GM23248 (cell line): Measurements from ENCODE around the gene PPP1R26.

Experiments used
- EZH2 ChIP-seq: fragments of 200-600 bp; sonication (generic); IDR thresholded peaks from 2 replicates; pipeline ENCODE4 v1.6.1; 2018; ENCODE audit warnings: antibody characterized with exemption, mild to moderate bottlenecking; ENCODE audit not compliant: insufficient read depth, poor library complexity, severe bottlenecking
- EZH2phosphoT487 ChIP-seq: fragments of 200-600 bp; sonication (generic); IDR thresholded peaks from 2 replicates; pipeline ENCODE4 v1.6.1; 2018; ENCODE audit warnings: antibody characterized with exemption, moderate library complexity, mild to moderate bottlenecking, low read depth; ENCODE audit not compliant: insufficient read depth

- TF ChIP-seq EZH2 (no peak), EZH2phosphoT487 (no peak)
These were observed 21.1 kb downstream of the PPP1R26 start, which contains the start of gene MRPS2 for GRCh38 chr9:135500525-135501260.
